HG03521 (cell line): ENCODE results near the gene ACAP3.

Source experiments
- ATAC-seq: cut with Tn5 transposase; IDR thresholded peaks from one replicate; pipeline ENCODE4 v1.9.1; 2021; ENCODE audit warnings: mild to moderate bottlenecking, moderate library complexity; ENCODE audit not compliant: unreplicated experiment

ACAP3 gene

GRCh38 chr1:1290238-1290731 lies 17.4 kb downstream of the ACAP3 start:
- no peak for ATAC-seq

- no peak for ATAC-seq
Observed at GRCh38 chr1:1287288-1288110, 20.2 kb downstream of the ACAP3 start.

GRCh38 chr1:1286313-1287261 lies 21.1 kb downstream of the ACAP3 start:
- no peak for ATAC-seq

GRCh38 chr1:1285611-1286311 lies 22.0 kb downstream of the ACAP3 start:
- ATAC-seq, result no peak

GRCh38 chr1:1285102-1285571 lies 22.6 kb downstream of the ACAP3 start:
- ATAC-seq, result no peak

GRCh38 chr1:1284221-1285101 lies 23.3 kb downstream of the ACAP3 start:
- ATAC-seq, result no peak

GRCh38 chr1:1283821-1284220 lies 23.9 kb downstream of the ACAP3 start:
- no peak for ATAC-seq

- ATAC-seq, result no peak
Observed at GRCh38 chr1:1282998-1283397, 24.7 kb downstream of the ACAP3 start.

- no peak for ATAC-seq
Observed at GRCh38 chr1:1281533-1282321, 26.0 kb downstream of the ACAP3 start.

GRCh38 chr1:1280782-1281481 lies 26.8 kb downstream of the ACAP3 start:
- ATAC-seq, result no peak

- ATAC-seq, result no peak
Observed at GRCh38 chr1:1279028-1279427, 28.7 kb downstream of the ACAP3 start.

GRCh38 chr1:1278620-1279019 lies 29.1 kb downstream of the ACAP3 start:
- ATAC-seq, result no peak

- ATAC-seq, result no peak
Observed at GRCh38 chr1:1275836-1276235, 31.9 kb downstream of the ACAP3 start.

GRCh38 chr1:1274931-1275431 lies 32.7 kb downstream of the ACAP3 start:
- ATAC-seq, result no peak

- ATAC-seq, result no peak
Observed at GRCh38 chr1:1274299-1274930, 33.3 kb downstream of the ACAP3 start.

- ATAC-seq, result peak; percentile 87
Observed at GRCh38 chr1:1273512-1274298, 34.0 kb downstream of the ACAP3 start, which contains the start of gene UBE2J2. Gene UBE2J2 (minus strand): TSS chr1:1273854. CDS start chr1:1267992, 5,862 bp downstream.

- ATAC-seq, result peak; percentile 15
Observed at GRCh38 chr1:1273209-1273511, 34.6 kb downstream of the ACAP3 start.
